HT1080 (cell line): ENCODE measurements around the gene TPST1. TPM values are rescaled to one million over a fixed set of nuclear protein-coding genes. Genes with fewer than 3 reads are reported as not detected.
"Not testable (repeated sequence)": the region's sequence is repeated elsewhere in the genome, so short reads cannot be mapped to it uniquely, and the experiment has no call there.

ENCODE experiments used
- DNase-seq: peaks from one replicate; pipeline ENCODE4 v3.0.0-alpha.2; 2015; ENCODE audit warnings: low read depth
- total RNA-seq: library from RNA; depleted of rRNA; stranded (reverse); fragments of >200 nt; shearing (Covaris generic); gene quantifications from 2 replicates; pipeline ENCODE4 v1.2.3, GENCODE V29; 2014

Gene TPST1
- total RNA-seq, 1 experiment from 2014 or later = 51.6 TPM

GRCh38 chr7:66324985-66325384, 119.9 kb downstream of the TPST1 start:
- DNase-seq = not testable (repeated sequence)

GRCh38 chr7:66326501-66327215, 121.5 kb downstream of the TPST1 start:
- DNase-seq = no peak

GRCh38 chr7:66330961-66331360, 125.8 kb downstream of the TPST1 start:
- no peak for DNase-seq

- no peak for DNase-seq
These were observed 126.7 kb downstream of the TPST1 start for GRCh38 chr7:66331883-66332282.

- DNase-seq = no peak
These were observed 128.3 kb downstream of the TPST1 start for GRCh38 chr7:66333443-66333842.

- no peak for DNase-seq
These were observed 130.2 kb downstream of the TPST1 start for GRCh38 chr7:66335318-66335717.

- no peak for DNase-seq
These were observed 131.6 kb downstream of the TPST1 start for GRCh38 chr7:66336760-66337159.

GRCh38 chr7:66339141-66339540, 134.0 kb downstream of the TPST1 start:
- no peak for DNase-seq

- DNase-seq = no peak
These were observed 139.0 kb downstream of the TPST1 start for GRCh38 chr7:66344166-66344565.

GRCh38 chr7:66348531-66348930, 143.4 kb downstream of the TPST1 start:
- DNase-seq = no peak

- no peak for DNase-seq
These were observed 143.8 kb downstream of the TPST1 start for GRCh38 chr7:66348959-66349358.

- DNase-seq = peak; percentile 34
These were observed 146.9 kb downstream of the TPST1 start for GRCh38 chr7:66352071-66352470.

GRCh38 chr7:66353547-66353946, 148.4 kb downstream of the TPST1 start:
- DNase-seq = no peak

- DNase-seq = peak; percentile 62
These were observed 150.6 kb downstream of the TPST1 start for GRCh38 chr7:66355756-66356155.

GRCh38 chr7:66356277-66356721, 151.2 kb downstream of the TPST1 start:
- peak; percentile 98 for DNase-seq

- DNase-seq = peak; percentile 15
These were observed 152.0 kb downstream of the TPST1 start for GRCh38 chr7:66357087-66357486.

GRCh38 chr7:66359656-66360211, 154.6 kb downstream of the TPST1 start:
- no peak for DNase-seq

GRCh38 chr7:66362136-66362535, 157.0 kb downstream of the TPST1 start:
- DNase-seq = no peak

GRCh38 chr7:66363635-66364034, 158.5 kb downstream of the TPST1 start:
- DNase-seq = no peak

- not testable (repeated sequence) for DNase-seq
These were observed 159.9 kb downstream of the TPST1 start for GRCh38 chr7:66365031-66365430.

- DNase-seq = no peak
These were observed 166.1 kb downstream of the TPST1 start for GRCh38 chr7:66371096-66371824.

GRCh38 chr7:66374141-66374840, 169.2 kb downstream of the TPST1 start:
- not testable (repeated sequence) for DNase-seq
